Kidney (tissue), 22 donors: ENCODE results near the gene DCST1. TPM values are rescaled to one million over a fixed set of nuclear protein-coding genes. Genes with fewer than 3 reads are reported as not detected.
"Not testable (repeated sequence)": the region's sequence is repeated elsewhere in the genome, so short reads cannot be mapped to it uniquely, and the experiment has no call there.

Experiments used
- DNase-seq, 5 donors: peaks; one replicate each; pipeline ENCODE4 v3.0.0-alpha.2; 2013 to 2020
- FAIRE-seq: peaks from 2 replicates; lab custom pipeline; 2012; peaks lifted over from hg19 to GRCh38; lab: Jason Lieb, UNC
- H3K27ac ChIP-seq, 2 donors: one replicate each; pipeline ENCODE4 v1.7.0; 2013; ENCODE audit warnings: low read depth in 2 of 2, low read length in 2 of 2, inconsistent platforms in 1 of 2
- H3K27me3 ChIP-seq: one replicate; pipeline ENCODE4 v1.7.1; 2013; ENCODE audit warnings: low read length, inconsistent platforms; ENCODE audit not compliant: control insufficient read depth, insufficient read depth
- H3K36me3 ChIP-seq, 3 donors: one replicate each; pipeline versions ENCODE4 v1.7.0 to v1.7.1; 2013; ENCODE audit warnings: low read length in 3 of 3, control low read depth in 1 of 3, inconsistent platforms in 1 of 3; ENCODE audit not compliant: insufficient read depth in 3 of 3, control insufficient read depth in 2 of 3
- H3K4me1 ChIP-seq, 3 donors: one replicate each; pipeline versions ENCODE4 v1.7.0 to v1.7.1; 2013; ENCODE audit warnings: low read length in 3 of 3, inconsistent platforms in 1 of 3, low read depth in 1 of 3; ENCODE audit not compliant: control insufficient read depth in 2 of 3, insufficient read depth in 2 of 3
- H3K4me3 ChIP-seq, 3 donors: one replicate each; pipeline versions ENCODE4 v1.7.0 to v1.8.1; 2013; ENCODE audit warnings: low read length in 3 of 3, control low read depth in 1 of 3, inconsistent platforms in 1 of 3
- H3K9ac ChIP-seq, 3 donors: one replicate each; pipeline versions ENCODE4 v1.7.0 to v1.7.1; 2013; ENCODE audit warnings: low read length in 3 of 3, control low read depth in 1 of 3, inconsistent platforms in 1 of 3
- H3K9me3 ChIP-seq, 3 donors: one replicate each; pipeline versions ENCODE4 v1.7.0 to v1.7.1; 2013; ENCODE audit warnings: low read length in 3 of 3, control low read depth in 1 of 3, inconsistent platforms in 1 of 3; ENCODE audit not compliant: control insufficient read depth in 2 of 3, insufficient read depth in 1 of 3
- CTCF ChIP-seq: IDR thresholded peaks from 3 replicates; pipeline ENCODE4 v1.5.1; 2012; ENCODE audit warnings: mild to moderate bottlenecking, moderate library complexity, borderline replicate concordance; ENCODE audit not compliant: insufficient read depth; ENCODE audit errors: extremely low read depth
- intact Hi-C: fragments of 100-400 bp; cut with DNase I; formaldehyde crosslinking; loops from one replicate; pipeline ENCODE4 v1.11.1; 2022
- long read RNA-seq, 10 donors: library from polyadenylated mRNA in 1 of 10; unstranded in 1 of 10; transcript quantifications; one replicate each; pipeline ENCODE4 v2.0.0 and lab custom pipeline, GENCODE V29; 2021 to 2026
- polyA plus RNA-seq: library from polyadenylated mRNA; stranded (reverse); fragments of 350-450 nt; fragmentation: Illumina TruSeq; extraction: RNeasy Lipid Tissue Mini Kit (QIAGEN cat#74804); gene quantifications from one replicate; pipeline ENCODE4 v1.2.3, GENCODE V29; 2014; ENCODE audit warnings: low read depth, low replicate concordance; ENCODE audit not compliant: insufficient read depth
- total RNA-seq: library from RNA; stranded (reverse); fragmentation: NEBNext Ultra II Directional; extraction: Animal tissue kit (Norgen Biotek cat#: 25700); gene quantifications from one replicate; pipeline ENCODE4 v1.2.1, GENCODE V29; 2021
- donor health status: control.
- donor health status: control.
- donor health status: control.
- donor health status: control.
- donor health status: control.
- donor health status: DM: yes; HTN: yes; CAD: no.
- donor health status: Normal renal cell carcinoma (clear cell type).

Gene DCST1
- not detected for total RNA-seq
- polyA plus RNA-seq, result not detected
- long read RNA-seq, donor 1, result 0 reads
- long read RNA-seq, donor 2, result 0 reads
- long read RNA-seq, donor 3, result 0 reads
- long read RNA-seq, donor 4, result 0 reads
- long read RNA-seq, donor 5, result 0 reads
- long read RNA-seq, donor 6, result 0 reads
- long read RNA-seq, donor 7, result 0 reads
- long read RNA-seq, donor 8, result 0 reads
- long read RNA-seq, donor 9, result 0 reads
- long read RNA-seq, donor 10, result 0 reads

- H3K36me3 ChIP-seq, result no peaks in the 10 kb centered on the region
- DNase-seq (peak in 1 of 5 donors; percentile 52), FAIRE-seq (no peak)
- intact Hi-C loops, result no loop called here
- H3K9me3 ChIP-seq, result no peaks in the 10 kb centered on the region
- H3K27me3 ChIP-seq, result no peaks in the 10 kb centered on the region
- no peak within 1 kb of the TSS for H3K9ac ChIP-seq
- H3K27ac ChIP-seq, result no peak within 1 kb of the TSS
- no peaks in the 10 kb centered on the region for H3K4me1 ChIP-seq
- no peak within 1 kb of the TSS for H3K4me3 ChIP-seq
- no peak for TF ChIP-seq CTCF
Observed at GRCh38 chr1:155033524-155033923, at the start of gene DCST1, which contains the start of gene DCST2. TSS of gene DCST1 (plus strand) at chr1:155033824. CDS start at chr1:155034037, 213 bp downstream. TSS of gene DCST2 (minus strand) at chr1:155033781. CDS start at chr1:155033701, 80 bp downstream.

GRCh38 chr1:154986736-154987135 lies 46.9 kb upstream of the DCST1 start:
- DNase-seq, H3K27ac ChIP-seq, H3K4me3 ChIP-seq, H3K27me3 ChIP-seq, intact Hi-C loops, H3K9me3 ChIP-seq, H3K9ac ChIP-seq, FAIRE-seq: not testable (repeated sequence)
- Histone ChIP-seq H3K4me1 (peaks cover 0 to 13% (median 5%) of the 10 kb centered on the region in 3 donors), H3K36me3 (peaks cover 2 to 16% (median 5%) of the 10 kb centered on the region in 3 donors)

- TF ChIP-seq CTCF, result no peak
- FAIRE-seq (no peak), DNase-seq (no peak)
- intact Hi-C loops, result no loop called here
- Histone ChIP-seq H3K27ac (no peak overlapping the region), H3K9ac (no peak overlapping the region), H3K27me3 (no peaks in the 10 kb centered on the region), H3K4me3 (no peak overlapping the region), H3K9me3 (no peaks in the 10 kb centered on the region), H3K36me3 (peaks cover 2 to 16% (median 5%) of the 10 kb centered on the region in 3 donors), H3K4me1 (peaks cover 0 to 13% (median 4%) of the 10 kb centered on the region in 3 donors)
Observed at GRCh38 chr1:154987326-154987725, 46.3 kb upstream of the DCST1 start.

GRCh38 chr1:154988058-154988954 lies 45.3 kb upstream of the DCST1 start:
- H3K27me3 ChIP-seq, result no peaks in the 10 kb centered on the region
- DNase-seq, result peak in 1 of 5 donors; percentile 57

More at GRCh38 chr1:154988058-154988954, 45.3 kb upstream of the DCST1 start:
- Histone ChIP-seq H3K36me3 (peaks cover 2 to 16% (median 5%) of the 10 kb centered on the region in 3 donors), H3K4me1 (peaks cover 0 to 8% (median 0%) of the 10 kb centered on the region in 3 donors), H3K27ac (no peak overlapping the region), H3K9me3 (no peaks in the 10 kb centered on the region), H3K9ac (no peak overlapping the region), H3K4me3 (no peak overlapping the region)
- no peak for FAIRE-seq
- intact Hi-C loops, result no loop called here
- no peak for TF ChIP-seq CTCF
